Muscle layer of duodenum (tissue), 2 donors: ENCODE results near the gene WFIKKN1.

Experiments
- H3K27ac ChIP-seq: one replicate; pipeline ENCODE4 v1.7.0; 2013; ENCODE audit warnings: mild to moderate bottlenecking, low read length
- H3K27me3 ChIP-seq: one replicate; pipeline ENCODE4 v1.7.0; 2013; ENCODE audit warnings: low read depth, mild to moderate bottlenecking, control low read depth, low read length
- H3K36me3 ChIP-seq, 2 donors: one replicate each; pipeline ENCODE4 v1.7.0; 2013; ENCODE audit warnings: low read length in 2 of 2, control low read depth in 1 of 2, mild to moderate bottlenecking in 1 of 2; ENCODE audit not compliant: insufficient read depth in 2 of 2, control insufficient read depth in 1 of 2
- H3K4me1 ChIP-seq, 2 donors: one replicate each; pipeline ENCODE4 v1.7.0; 2013; ENCODE audit warnings: low read length in 2 of 2, mild to moderate bottlenecking in 2 of 2, control low read depth in 1 of 2, moderate library complexity in 1 of 2; ENCODE audit not compliant: insufficient read depth in 2 of 2, control insufficient read depth in 1 of 2
- H3K4me3 ChIP-seq, 2 donors: one replicate each; pipeline ENCODE4 v1.7.0; 2013; ENCODE audit warnings: low read length in 2 of 2, low read depth in 1 of 2, mild to moderate bottlenecking in 1 of 2
- H3K9me3 ChIP-seq, 2 donors: one replicate each; pipeline ENCODE4 v1.7.0; 2013; ENCODE audit warnings: low read length in 2 of 2, control low read depth in 1 of 2, mild to moderate bottlenecking in 1 of 2; ENCODE audit not compliant: control insufficient read depth in 1 of 2
- donor health status: healthy.

WFIKKN1 gene

DNA sequence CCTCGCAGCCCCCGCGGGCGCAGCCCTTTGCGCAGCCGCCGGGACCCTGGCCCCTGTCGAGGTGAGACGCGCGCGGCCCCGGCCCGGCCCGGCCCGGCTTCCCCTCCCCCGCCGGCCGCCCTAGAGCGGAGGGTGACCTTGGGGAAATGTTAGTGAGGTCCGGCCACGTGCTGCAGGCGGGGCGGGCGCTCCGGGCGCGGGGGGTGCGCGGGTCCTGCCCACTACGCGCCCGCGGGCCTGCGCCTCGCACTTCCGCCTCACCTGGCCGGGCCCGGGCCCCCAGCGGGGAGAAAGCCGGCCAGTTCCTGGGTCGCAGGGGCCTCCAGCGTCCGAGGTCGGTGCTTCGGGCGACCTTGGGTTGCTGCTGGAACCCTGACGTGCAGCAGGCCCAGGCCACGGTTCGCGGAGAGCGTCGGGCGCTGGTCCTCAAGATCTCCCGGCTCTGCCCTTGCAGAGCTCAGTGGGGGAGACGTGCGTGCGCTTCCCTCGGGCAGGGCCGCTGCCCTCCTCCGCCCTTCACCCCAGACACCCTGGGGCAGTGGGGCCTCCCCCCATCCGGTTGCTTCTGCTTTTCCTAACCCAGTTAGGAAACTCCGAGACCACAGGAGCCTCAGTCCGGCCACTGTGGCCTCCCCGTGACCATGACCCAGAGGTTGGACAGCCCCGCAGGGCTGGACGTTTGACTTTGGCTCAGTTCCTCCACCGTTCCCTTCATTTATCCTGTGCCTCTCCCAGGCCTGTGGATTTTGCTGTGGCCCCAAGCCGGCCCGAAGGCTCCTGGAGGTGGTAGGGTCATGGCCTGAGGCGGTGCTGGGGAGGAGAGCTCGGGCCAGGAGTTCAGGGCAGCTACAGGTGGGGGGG is 11.6 kb downstream of the WFIKKN1 start:
- Histone ChIP-seq H3K27me3 (no peaks in the 10 kb centered on the region), H3K9me3 (no peaks in the 10 kb centered on the region), H3K4me3 (peak overlapping the region; percentile 63 to 82), H3K4me1 (peaks cover 0 to 28% of the 10 kb centered on the region in 2 donors), H3K36me3 (no peaks in the 10 kb centered on the region), H3K27ac (peak overlapping the region; percentile 72)

GRCh38 chr16:643050-643368 is 12.2 kb downstream of the WFIKKN1 start:
- Histone ChIP-seq H3K27me3 (no peaks in the 10 kb centered on the region), H3K9me3 (no peaks in the 10 kb centered on the region), H3K36me3 (no peaks in the 10 kb centered on the region), H3K4me1 (peaks cover 0 to 28% of the 10 kb centered on the region in 2 donors), H3K27ac (peak overlapping the region; percentile 72), H3K4me3 (peak overlapping the region; percentile 63 to 82)

GRCh38 chr16:644556-644955 is 13.8 kb downstream of the WFIKKN1 start:
- Histone ChIP-seq H3K36me3 (no peaks in the 10 kb centered on the region), H3K4me3 (no peak overlapping the region), H3K27ac (no peak overlapping the region), H3K27me3 (no peaks in the 10 kb centered on the region), H3K9me3 (no peaks in the 10 kb centered on the region), H3K4me1 (peaks cover 0 to 36% of the 10 kb centered on the region in 2 donors)

DNA sequence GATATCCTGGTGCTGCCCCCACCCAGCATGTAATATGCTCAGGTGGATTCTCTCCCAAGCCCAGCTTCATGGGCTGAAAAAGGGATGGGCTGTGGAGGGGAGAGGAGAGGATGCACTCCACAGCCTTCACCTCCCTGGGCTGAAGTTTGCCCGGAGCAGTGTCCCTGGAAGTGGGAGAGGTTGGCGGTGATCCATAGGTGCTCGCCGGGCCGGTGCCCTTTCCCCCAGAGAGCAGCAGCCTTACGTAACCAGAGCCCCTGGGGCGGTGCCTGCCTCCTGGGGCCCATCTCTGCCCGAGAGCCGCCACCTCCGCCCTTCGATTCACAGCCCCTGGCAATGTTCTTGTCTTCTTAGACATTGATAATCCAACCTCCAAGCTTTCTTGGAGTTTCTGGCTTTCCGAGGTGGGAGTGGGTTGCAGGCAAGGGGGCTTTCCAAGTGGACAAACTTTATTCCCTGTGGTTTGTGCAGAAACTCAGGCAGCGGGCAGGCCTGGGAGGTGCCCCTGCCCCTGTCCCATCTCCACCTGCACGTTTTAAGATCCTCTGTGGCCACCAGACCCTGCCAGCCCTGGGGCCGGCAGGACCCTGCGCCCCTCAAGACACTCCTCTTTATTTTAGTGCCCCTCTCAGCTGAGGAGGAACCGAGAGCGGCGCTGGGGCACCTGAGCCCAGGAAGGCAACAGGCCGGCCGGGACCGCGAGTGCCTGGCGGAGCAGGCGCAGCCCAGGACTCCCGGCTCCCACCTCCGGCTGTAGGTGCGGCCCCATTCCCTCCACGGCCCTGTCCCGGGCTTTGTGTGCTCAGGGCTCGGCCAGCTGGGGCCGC is 15.3 kb downstream of the WFIKKN1 start:
- Histone ChIP-seq H3K4me3 (no peak overlapping the region), H3K4me1 (peaks cover 0 to 44% of the 10 kb centered on the region in 2 donors), H3K27ac (no peak overlapping the region)

GRCh38 chr16:646679-647172 is 15.9 kb downstream of the WFIKKN1 start:
- H3K4me3 ChIP-seq = no peak overlapping the region
- peaks cover 0 to 2% of the 10 kb centered on the region in 2 donors for H3K36me3 ChIP-seq
- H3K27ac ChIP-seq = no peak overlapping the region
- no peaks in the 10 kb centered on the region for H3K27me3 ChIP-seq
- H3K4me1 ChIP-seq = peaks cover 0 to 41% of the 10 kb centered on the region in 2 donors
- no peaks in the 10 kb centered on the region for H3K9me3 ChIP-seq

More for the DNA sequence above, 15.3 kb downstream of the WFIKKN1 start:
- Histone ChIP-seq H3K36me3 (no peaks in the 10 kb centered on the region), H3K27me3 (no peaks in the 10 kb centered on the region), H3K9me3 (no peaks in the 10 kb centered on the region)

DNA sequence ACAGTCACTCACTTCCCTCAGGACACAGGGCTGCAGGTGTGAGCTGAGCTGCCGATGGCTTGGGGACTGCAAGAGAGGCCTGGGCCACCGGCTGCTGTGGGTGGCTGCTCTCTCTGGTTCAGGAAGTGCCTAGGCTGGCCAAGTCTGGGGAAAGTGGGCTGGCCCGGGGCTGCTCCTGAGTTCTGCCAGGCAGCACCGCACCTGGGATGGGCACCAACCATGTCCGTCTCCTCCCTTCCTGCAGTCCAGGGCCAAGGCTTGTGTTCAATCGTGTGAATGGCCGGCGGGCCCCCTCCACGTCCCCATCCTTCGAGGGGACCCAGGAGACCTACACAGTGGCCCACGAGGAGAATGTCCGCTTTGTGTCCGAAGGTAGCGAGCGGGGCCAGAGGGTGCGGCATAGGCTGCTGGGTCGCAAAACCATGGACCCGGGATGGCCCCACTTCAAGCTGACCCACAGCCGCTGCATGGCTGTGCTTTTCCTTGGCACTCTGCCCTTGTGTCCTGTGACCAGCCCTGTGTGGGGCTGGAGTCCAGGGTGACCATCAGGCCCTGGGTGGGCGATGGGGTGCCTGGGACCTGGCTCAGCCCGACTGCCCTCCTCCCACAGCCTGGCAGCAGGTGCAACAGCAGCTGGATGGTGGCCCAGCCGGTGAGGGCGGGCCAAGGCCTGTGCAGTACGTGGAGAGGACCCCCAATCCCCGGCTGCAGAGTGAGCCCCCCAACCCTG is 16.6 kb downstream of the WFIKKN1 start:
- no peaks in the 10 kb centered on the region for H3K9me3 ChIP-seq
- peaks cover 0 to 41% of the 10 kb centered on the region in 2 donors for H3K4me1 ChIP-seq
- no peak overlapping the region for H3K27ac ChIP-seq
- peaks cover 0 to 6% of the 10 kb centered on the region in 2 donors for H3K36me3 ChIP-seq
- H3K4me3 ChIP-seq = no peak overlapping the region
- no peaks in the 10 kb centered on the region for H3K27me3 ChIP-seq

GRCh38 chr16:648071-648780 is 17.4 kb downstream of the WFIKKN1 start:
- Histone ChIP-seq H3K27me3 (no peaks in the 10 kb centered on the region), H3K4me3 (peak overlapping the region; percentile 54 to 86), H3K9me3 (no peaks in the 10 kb centered on the region), H3K27ac (peak overlapping the region; percentile 79), H3K36me3 (peaks cover 0 to 6% of the 10 kb centered on the region in 2 donors), H3K4me1 (peaks cover 0 to 33% of the 10 kb centered on the region in 2 donors)

DNA sequence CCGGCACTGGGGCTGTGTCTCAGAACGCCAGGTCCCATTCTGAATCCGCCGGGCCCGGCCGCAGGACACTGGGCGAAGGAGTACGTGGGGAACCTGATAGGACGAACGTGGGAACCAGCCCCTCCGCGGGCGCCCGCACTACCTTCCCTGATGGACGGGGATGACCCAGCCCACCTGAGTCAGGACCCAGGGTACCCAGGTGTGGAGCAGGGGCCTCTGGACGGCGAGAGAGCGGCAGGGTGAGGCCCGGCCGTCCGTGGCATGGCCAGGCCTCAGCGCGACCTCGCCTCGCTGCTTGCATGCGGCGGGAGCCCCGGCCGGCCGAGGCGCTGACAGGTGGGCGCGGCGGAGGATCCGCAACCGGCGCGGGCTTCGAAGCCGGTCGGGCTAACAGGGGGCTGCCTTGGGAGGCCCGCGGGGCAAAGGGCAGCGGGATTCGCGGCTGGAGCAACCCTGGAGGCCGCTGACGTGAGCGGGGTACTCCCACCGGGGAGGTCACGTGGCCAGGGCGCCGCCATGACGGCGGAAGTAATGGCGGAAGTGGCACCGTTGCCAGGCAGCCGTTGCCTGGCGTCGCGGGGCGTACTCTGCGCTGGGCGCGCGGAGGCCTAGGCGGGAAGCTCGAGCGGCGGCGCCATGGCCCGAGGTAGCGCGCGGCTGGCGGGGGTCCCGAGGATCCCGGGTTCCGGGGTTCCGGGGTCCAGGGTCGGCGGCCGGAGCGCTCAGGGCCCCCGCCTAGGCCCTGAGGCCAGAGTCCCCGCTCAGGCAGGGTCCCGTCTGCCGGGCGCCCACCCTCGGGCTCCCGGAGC is 18.2 kb downstream of the WFIKKN1 start, which contains the start of gene WDR90:
Gene WDR90, plus strand, starts transcription at position 585 of the 809 bp plus-strand sequence. Its CDS starts 52 bp downstream, at position 637.
- H3K27me3 ChIP-seq = no peaks in the 10 kb centered on the region
- no peaks in the 10 kb centered on the region for H3K9me3 ChIP-seq
- H3K27ac ChIP-seq = peak within 1 kb of the TSS; percentile 79
- peak within 1 kb of the TSS; percentile 54 to 86 for H3K4me3 ChIP-seq
- H3K36me3 ChIP-seq = peaks cover 0 to 6% of the 10 kb centered on the region in 2 donors
- H3K4me1 ChIP-seq = peaks cover 0 to 29% of the 10 kb centered on the region in 2 donors

GRCh38 chr16:649631-650030 is 18.8 kb downstream of the WFIKKN1 start:
- Histone ChIP-seq H3K27ac (no peak overlapping the region), H3K9me3 (no peaks in the 10 kb centered on the region), H3K4me1 (peaks cover 0 to 29% of the 10 kb centered on the region in 2 donors), H3K4me3 (peak overlapping the region; percentile 30 to 86), H3K27me3 (no peaks in the 10 kb centered on the region), H3K36me3 (peaks cover 0 to 6% of the 10 kb centered on the region in 2 donors)

DNA sequence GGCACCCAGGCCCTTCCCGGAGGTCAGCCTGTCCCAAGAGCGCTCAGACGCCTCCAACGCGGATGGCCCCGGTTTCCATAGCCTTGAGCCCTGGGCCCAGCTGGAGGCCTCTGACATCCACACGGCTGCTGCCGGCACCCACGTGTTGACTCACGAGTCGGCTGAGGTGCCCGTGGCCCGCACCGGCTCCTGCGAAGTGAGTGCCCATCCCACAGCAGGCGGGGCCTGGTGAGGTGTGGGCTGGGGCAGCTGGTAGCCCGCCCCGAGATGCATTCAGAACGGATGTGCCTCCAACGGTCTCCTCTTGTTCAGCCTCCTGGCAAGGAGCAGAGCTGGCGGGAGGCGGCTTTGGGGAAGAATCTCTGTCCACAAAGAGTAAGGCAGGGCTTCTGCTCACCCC is 21.1 kb downstream of the WFIKKN1 start:
- H3K9me3 ChIP-seq = no peaks in the 10 kb centered on the region

More for the DNA sequence above, 21.1 kb downstream of the WFIKKN1 start:
- H3K4me1 ChIP-seq = peaks cover 0 to 29% of the 10 kb centered on the region in 2 donors
- no peak overlapping the region for H3K4me3 ChIP-seq
- H3K27ac ChIP-seq = no peak overlapping the region
- H3K27me3 ChIP-seq = no peaks in the 10 kb centered on the region
- peaks cover 0 to 11% of the 10 kb centered on the region in 2 donors for H3K36me3 ChIP-seq
